Panc1 (cell line): Measurements from ENCODE around the gene NPAS3. TPM values are rescaled to one million over a fixed set of nuclear protein-coding genes. Genes with fewer than 3 reads are reported as not detected.

ENCODE experiments used
- ATAC-seq: fragments of 200-7000 bp; cut with Tn5 transposase; 2 replicates; pipeline ENCODE4 v1.9.1; 2020; ENCODE audit warnings: mild to moderate bottlenecking, moderate library complexity
- BruUV-seq: library from RNA; stranded (reverse); fragments of 400-500 nt; replicated peaks from 2 replicates; lab custom pipeline; 2021; lab: Mats Ljungman, UMichigan
- CTCF ChIA-PET: fragments of 300-600 bp; sonication (Branson Sonifier 250); formaldehyde crosslinking; loops from one replicate; lab custom pipeline; 2022; ENCODE audit warnings: antibody characterized with exemption; lab: Charles Lee
- POLR2A ChIA-PET: fragments of 300-600 bp; sonication (Branson Sonifier 250); formaldehyde crosslinking; loops from one replicate; lab custom pipeline; 2022; ENCODE audit warnings: antibody characterized with exemption; lab: Charles Lee
- DNase-seq: peaks from one replicate; pipeline ENCODE4 v3.0.0-alpha.2; 2010; ENCODE audit warnings: low read depth, low spot score
- H3K27ac ChIP-seq: 2 replicates; pipeline ENCODE4 v1.5.1; 2011; ENCODE audit warnings: mild to moderate bottlenecking, low read length, inconsistent platforms
- H3K27me3 ChIP-seq: fragments of 200-500 bp; sonication (Bioruptor generic); 2 replicates; pipeline ENCODE4 v1.6.0; 2014; ENCODE audit warnings: low read length, inconsistent platforms; ENCODE audit not compliant: control insufficient read depth, insufficient read depth
- H3K36me3 ChIP-seq: fragments of 200-500 bp; sonication (Bioruptor generic); 2 replicates; pipeline ENCODE4 v1.5.1; 2014; ENCODE audit warnings: inconsistent platforms, mild to moderate bottlenecking, low read length, moderate library complexity; ENCODE audit not compliant: control insufficient read depth, insufficient read depth
- H3K4me1 ChIP-seq: 2 replicates; pipeline ENCODE4 v1.5.1; 2011; ENCODE audit warnings: inconsistent platforms, mild to moderate bottlenecking, low read length, moderate library complexity; ENCODE audit not compliant: control insufficient read depth, insufficient read depth
- H3K4me3 ChIP-seq, 2 experiments: 2 replicates each; pipeline ENCODE4 v1.5.1; 2011 to 2012; ENCODE audit warnings: low read depth in 2 of 2, low read length in 2 of 2, mild to moderate bottlenecking in 2 of 2, inconsistent platforms in 1 of 2, moderate library complexity in 1 of 2
- H3K9me3 ChIP-seq: fragments of 200-500 bp; sonication (Bioruptor generic); 2 replicates; pipeline ENCODE4 v1.5.1; 2014; ENCODE audit warnings: low read depth, mild to moderate bottlenecking, inconsistent platforms, low read length, moderate library complexity; ENCODE audit not compliant: control insufficient read depth, insufficient read depth
- CTCF ChIP-seq: fragments of 450-650 bp; IDR thresholded peaks from 2 replicates; pipeline ENCODE4 v1.5.1; 2017; ENCODE audit warnings: mild to moderate bottlenecking
- POLR2AphosphoS5 ChIP-seq: IDR thresholded peaks from 2 replicates; pipeline ENCODE4 v1.6.1; 2012; ENCODE audit warnings: mild to moderate bottlenecking, low read depth, low read length, moderate library complexity
- REST ChIP-seq, 2 experiments: IDR thresholded peaks; 2 replicates each; pipeline ENCODE4 v1.6.1; 2011 to 2012; ENCODE audit warnings: low read depth in 2 of 2, control low read depth in 1 of 2, low read length in 1 of 2, mild to moderate bottlenecking in 1 of 2, moderate library complexity in 1 of 2; ENCODE audit not compliant: insufficient read depth in 1 of 2
- SIN3A ChIP-seq: IDR thresholded peaks from 2 replicates; pipeline ENCODE4 v1.6.1; 2012; ENCODE audit warnings: low read depth, mild to moderate bottlenecking, low read length, moderate library complexity, borderline replicate concordance; ENCODE audit not compliant: insufficient read depth
- TCF7L2 ChIP-seq: IDR thresholded peaks from 2 replicates; pipeline ENCODE4 v1.6.1; 2011; ENCODE audit warnings: mild to moderate bottlenecking, low read depth, low read length, inconsistent platforms
- in situ Hi-C: cut with HindIII; loops from 2 replicates; pipeline ENCODE4 v1.10.0; 2016; ENCODE audit warnings: low sequenced_read_pairs, low pct_unique_long_range_greater_than_20kb
- intact Hi-C: fragments of 100-400 bp; cut with micrococcal nuclease; formaldehyde crosslinking; loops from one replicate; pipeline ENCODE4 v1.10.0; 2022; ENCODE audit not compliant: unreplicated experiment
- total RNA-seq: library from RNA; stranded (reverse); gene quantifications from one replicate; pipeline ENCODE4 v1.2.1, GENCODE V29; 2021; ENCODE audit not compliant: unreplicated experiment

NPAS3 gene
- total RNA-seq, 1 experiment from 2014 or later: 0.23 TPM

- Histone ChIP-seq H3K4me1 (no peaks in the 10 kb centered on the region), H3K9me3 (no peaks in the 10 kb centered on the region), H3K27ac (no peak overlapping the region), H3K4me3 (no peak overlapping the region), H3K36me3 (no peaks in the 10 kb centered on the region), H3K27me3 (no peaks in the 10 kb centered on the region)
- POLR2A ChIA-PET: no interaction called here
- no peak for TF ChIP-seq REST (IDR thresholded peaks at IDR 0.05; ENCODE audit: insufficient read depth in 1 of 2, low read depth in 2 of 2, low read length in 1 of 2)
- TF ChIP-seq SIN3A: no peak
- TF ChIP-seq CTCF: no peak
- TF ChIP-seq POLR2AphosphoS5: no peak
- no peak for TF ChIP-seq TCF7L2
- CTCF ChIA-PET: no interaction called here
- intact Hi-C loops (no loop called here), in situ Hi-C loops (no loop called here)
- BruUV-seq: no TSS peak
- ATAC-seq: no peak
- DNase-seq: no peak
These were observed 776.5 kb downstream of the NPAS3 start for GRCh38 chr14:33715227-33715528.

GRCh38 chr14:33716921-33717320 lies 778.2 kb downstream of the NPAS3 start:
- Histone ChIP-seq H3K4me1 (no peaks in the 10 kb centered on the region), H3K9me3 (no peaks in the 10 kb centered on the region), H3K4me3 (no peak overlapping the region), H3K36me3 (no peaks in the 10 kb centered on the region), H3K27me3 (no peaks in the 10 kb centered on the region), H3K27ac (no peak overlapping the region)
- POLR2A ChIA-PET: no interaction called here
- in situ Hi-C loops (no loop called here), intact Hi-C loops (no loop called here)
- BruUV-seq: no TSS peak
- ATAC-seq (no peak), DNase-seq (no peak)
- TF ChIP-seq REST (IDR thresholded peaks at IDR 0.05; ENCODE audit: insufficient read depth in 1 of 2, low read depth in 2 of 2, low read length in 1 of 2): no peak
- TF ChIP-seq TCF7L2: no peak
- TF ChIP-seq SIN3A: no peak
- CTCF ChIA-PET: no interaction called here
